ENCODE measurements around the gene ABLIM2. TPM values are rescaled to one million over a fixed set of nuclear protein-coding genes. Genes with fewer than 3 reads are reported as not detected.

ABLIM2 gene
- total RNA-seq, 1 experiment from 2014 or later = 1.0 TPM

DNA sequence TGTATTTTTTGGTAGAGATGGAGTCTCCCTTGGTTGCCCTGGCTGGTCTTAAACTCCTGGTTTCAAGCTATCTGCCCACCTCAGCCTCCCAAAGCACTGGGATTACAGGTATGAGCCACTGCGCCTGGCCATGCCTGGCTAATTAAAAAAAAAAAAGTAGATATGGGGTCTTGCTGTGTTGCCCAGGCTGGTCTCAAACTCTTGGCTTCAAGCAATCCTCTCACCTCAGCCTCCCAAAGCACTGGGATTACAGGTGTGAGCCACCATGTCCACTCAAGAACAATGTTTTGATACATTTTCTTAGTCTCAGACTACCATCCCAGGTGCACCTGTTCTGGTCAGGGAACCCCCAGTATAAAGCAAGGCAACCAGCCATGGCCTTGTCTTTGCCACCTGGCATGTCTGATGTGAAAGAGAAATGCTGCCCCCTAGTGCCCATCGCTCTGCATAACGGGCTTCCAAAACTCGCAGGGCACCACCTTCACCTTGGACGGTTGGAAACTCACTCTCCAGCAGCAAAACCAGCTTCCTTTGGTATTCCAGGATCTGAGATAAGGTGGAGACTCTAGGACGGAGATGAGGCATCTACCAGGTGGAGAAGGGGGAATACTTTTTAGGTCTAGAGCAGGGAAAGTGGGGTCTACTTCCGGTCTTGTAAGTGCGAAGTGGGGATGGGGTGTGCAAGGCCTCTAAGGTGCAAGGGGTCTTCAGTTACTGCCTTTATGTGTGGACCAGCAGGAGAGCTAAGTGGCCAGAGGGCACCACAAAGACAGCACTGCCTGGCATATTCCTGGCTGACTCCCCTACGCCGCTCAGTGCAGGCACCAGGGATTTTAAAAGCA, 171.2 kb downstream of the ABLIM2 start:
- Histone ChIP-seq H2BK5ac (ENCODE audit: insufficient read length, low read length) (no peak overlapping the region), H2BK120ac (ENCODE audit: low read depth, low read length, poor library complexity, severe bottlenecking) (no peak overlapping the region), H3K79me2 (ENCODE audit: insufficient read depth, low read length) (no peaks in the 10 kb centered on the region), H3K4me1 (ENCODE audit: insufficient read depth, low read length) (no peaks in the 10 kb centered on the region), H4K8ac (replicated peaks; ENCODE audit: insufficient read length, low read depth, low read length) (no peak overlapping the region), H3K23ac (ENCODE audit: insufficient read length, low read depth, low read length) (no peak overlapping the region), H3K9me3 (ENCODE audit: control insufficient read depth, low read depth, low read length) (no peaks in the 10 kb centered on the region), H3K27ac (ENCODE audit: insufficient read length, low read depth, low read length) (no peak overlapping the region), H2BK20ac (ENCODE audit: low read depth, low read length, poor library complexity, severe bottlenecking) (no peak overlapping the region), H3K14ac (ENCODE audit: insufficient read depth, low read length) (no peak overlapping the region), H2BK15ac (ENCODE audit: low read depth, low read length) (no peak overlapping the region), H3K4ac (ENCODE audit: low read depth, low read length) (no peak overlapping the region), H4K5ac (ENCODE audit: insufficient read length, low read depth, low read length) (no peak overlapping the region), H3K4me2 (ENCODE audit: insufficient read depth, insufficient read length, low read length) (no peak overlapping the region), H4K20me1 (ENCODE audit: control insufficient read depth, insufficient read depth, insufficient read length) (no peaks in the 10 kb centered on the region), H2BK12ac (ENCODE audit: insufficient read length, low read depth, low read length) (no peak overlapping the region), H3K27me3 (ENCODE audit: insufficient read depth, low read length) (no peaks in the 10 kb centered on the region), H2AFZ (ENCODE audit: low read length) (no peak overlapping the region), H3K9ac (ENCODE audit: extremely low read depth, insufficient read length, low read length) (no peak overlapping the region), H4K91ac (ENCODE audit: insufficient read length, low read depth, low read length) (no peak overlapping the region), H3K56ac (ENCODE audit: insufficient read length, low read depth, low read length) (no peak overlapping the region), H3K79me1 (ENCODE audit: insufficient read depth, low read depth, low read length, poor library complexity, severe bottlenecking) (no peaks in the 10 kb centered on the region), H3K23me2 (ENCODE audit: insufficient read length, low read depth, low read length, poor library complexity, severe bottlenecking) (no peaks in the 10 kb centered on the region), H2AK5ac (ENCODE audit: insufficient read length, low read length) (no peak overlapping the region), H3T11ph (ENCODE audit: low read length) (no peak overlapping the region), H3K18ac (ENCODE audit: insufficient read length, low read depth, low read length) (no peak overlapping the region)
- TF ChIP-seq, protein P1, sequence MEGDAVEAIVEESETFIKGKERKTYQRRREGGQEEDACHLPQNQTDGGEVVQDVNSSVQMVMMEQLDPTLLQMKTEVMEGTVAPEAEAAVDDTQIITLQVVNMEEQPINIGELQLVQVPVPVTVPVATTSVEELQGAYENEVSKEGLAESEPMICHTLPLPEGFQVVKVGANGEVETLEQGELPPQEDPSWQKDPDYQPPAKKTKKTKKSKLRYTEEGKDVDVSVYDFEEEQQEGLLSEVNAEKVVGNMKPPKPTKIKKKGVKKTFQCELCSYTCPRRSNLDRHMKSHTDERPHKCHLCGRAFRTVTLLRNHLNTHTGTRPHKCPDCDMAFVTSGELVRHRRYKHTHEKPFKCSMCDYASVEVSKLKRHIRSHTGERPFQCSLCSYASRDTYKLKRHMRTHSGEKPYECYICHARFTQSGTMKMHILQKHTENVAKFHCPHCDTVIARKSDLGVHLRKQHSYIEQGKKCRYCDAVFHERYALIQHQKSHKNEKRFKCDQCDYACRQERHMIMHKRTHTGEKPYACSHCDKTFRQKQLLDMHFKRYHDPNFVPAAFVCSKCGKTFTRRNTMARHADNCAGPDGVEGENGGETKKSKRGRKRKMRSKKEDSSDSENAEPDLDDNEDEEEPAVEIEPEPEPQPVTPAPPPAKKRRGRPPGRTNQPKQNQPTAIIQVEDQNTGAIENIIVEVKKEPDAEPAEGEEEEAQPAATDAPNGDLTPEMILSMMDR (conservative IDR thresholded peaks at IDR 0.05) = peak; percentile 95
- H3K27me3 Mint-ChIP-seq (ENCODE audit: low read depth) = no peaks in the 10 kb centered on the region
- no peaks in the 10 kb centered on the region for H3K36me3 Mint-ChIP-seq (ENCODE audit: insufficient read depth in 1 of 3, low read depth in 3 of 3)
- peaks cover 8 to 13% of the 10 kb centered on the region in 2 experiments for H3K4me1 Mint-ChIP-seq
- peak; percentile 82 for DNase-seq
- H3K9me3 Mint-ChIP-seq = no peaks in the 10 kb centered on the region; a peak in 1 of 5 replicates
- no CpG with 5 or more reads among the region's 10 CpGs for WGBS (ENCODE audit: extremely low coverage, insufficient read length, low lambda C conversion rate)
- no peak overlapping the region for H3K4me3 Mint-ChIP-seq
- H3K27ac Mint-ChIP-seq = 0 out of 7 replicates have a peak overlapping the region, but pooled peaks of 1 of the 3 experiments have one; percentile 32
